Activated gamma-delta T cell treated with anti-CD3 and anti-CD28 coated beads, Interleukin-2, amount 50 U/mL, for 16 hours (primary cell): Measurements from ENCODE around the gene TNS3.

Source experiments
- DNase-seq: peaks from one replicate; pipeline ENCODE4 v3.0.0-alpha.2; 2020; ENCODE audit warnings: low read depth

The TNS3 gene

GRCh38 chr7:47505312-47506007, 76.5 kb downstream of the TNS3 start:
- no peak for DNase-seq

GRCh38 chr7:47504551-47505311, 77.2 kb downstream of the TNS3 start:
- DNase-seq, result no peak

GRCh38 chr7:47503281-47503680, 78.6 kb downstream of the TNS3 start:
- no peak for DNase-seq

- DNase-seq, result no peak
These were observed 79.6 kb downstream of the TNS3 start for GRCh38 chr7:47502240-47502877.

DNA sequence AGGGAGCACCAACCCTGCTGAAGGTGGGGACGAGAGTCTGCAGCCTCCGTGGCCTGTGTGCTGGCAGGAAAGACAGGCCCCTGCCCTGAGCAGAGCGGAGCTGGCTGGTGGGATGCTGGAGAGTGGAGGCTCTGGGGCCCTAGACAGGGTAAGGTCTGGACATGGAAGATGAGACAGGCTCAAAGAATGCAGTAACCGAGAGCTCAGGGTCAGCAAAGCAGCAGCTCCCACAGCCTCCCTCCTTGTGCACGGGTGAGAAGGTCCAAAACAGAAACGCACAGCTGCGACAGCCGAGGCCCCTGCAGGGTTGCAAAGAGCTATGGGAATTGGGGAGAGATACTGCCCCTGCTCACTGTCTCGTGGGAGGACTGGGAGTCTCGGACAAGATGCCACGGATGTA, 80.5 kb downstream of the TNS3 start:
- no peak for DNase-seq

- no peak for DNase-seq
These were observed 81.8 kb downstream of the TNS3 start for GRCh38 chr7:47500103-47500563.

- DNase-seq, result no peak
These were observed 83.5 kb downstream of the TNS3 start for GRCh38 chr7:47498229-47499056.

GRCh38 chr7:47497367-47498096, 84.4 kb downstream of the TNS3 start:
- DNase-seq, result no peak

DNA sequence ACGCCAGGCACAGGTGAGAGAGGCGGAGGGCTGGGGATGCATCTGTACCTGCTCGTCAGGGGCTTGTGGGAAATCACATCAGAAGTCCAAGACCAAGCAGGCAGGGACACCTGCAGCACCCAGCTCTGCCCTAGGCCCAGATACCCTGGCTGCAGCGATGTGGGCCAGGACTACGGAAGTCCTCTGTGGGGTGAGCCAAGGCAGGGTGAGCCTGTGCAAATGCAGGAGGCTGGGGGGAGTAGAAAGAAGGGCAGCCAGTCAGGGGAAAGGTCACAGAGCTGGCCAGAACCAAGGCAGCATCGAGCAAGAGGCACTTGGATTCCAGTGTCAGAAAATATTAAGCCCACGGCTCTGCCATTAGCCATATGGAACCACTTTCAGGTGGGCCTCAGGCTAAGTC, 85.2 kb downstream of the TNS3 start:
- DNase-seq, result no peak

- DNase-seq, result no peak
These were observed 85.8 kb downstream of the TNS3 start for GRCh38 chr7:47496056-47496665.

GRCh38 chr7:47493976-47494911, 87.7 kb downstream of the TNS3 start:
- no peak for DNase-seq

DNA sequence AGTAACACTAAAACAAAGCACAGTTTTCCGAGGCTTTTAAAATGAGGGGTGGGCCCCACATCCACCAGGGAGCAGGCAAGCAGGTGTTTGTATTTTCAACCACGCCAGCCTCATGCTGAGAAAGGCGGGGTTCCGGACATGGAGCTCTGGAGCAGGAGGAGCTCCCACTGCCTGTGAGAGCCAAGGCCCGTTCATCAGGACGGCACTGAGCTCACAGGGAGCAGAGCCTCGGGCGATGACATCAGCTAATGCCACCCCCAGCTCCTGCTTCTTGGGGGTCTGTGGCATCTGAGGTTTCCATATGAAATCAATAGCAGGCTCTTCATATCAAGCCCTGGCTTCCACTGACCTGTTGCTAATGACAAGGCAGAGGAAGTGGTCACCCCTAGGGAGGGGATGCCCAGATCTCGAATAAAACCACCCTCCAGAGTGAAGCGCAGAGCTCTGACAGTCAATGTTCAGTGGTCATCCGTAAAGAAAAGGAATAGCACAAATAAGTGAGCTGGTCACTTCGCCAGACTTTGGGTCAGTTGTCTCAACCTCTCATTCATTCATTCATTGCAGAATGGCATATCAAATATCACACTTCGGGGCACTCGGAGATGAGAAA, 89.1 kb downstream of the TNS3 start:
- no peak for DNase-seq

DNA sequence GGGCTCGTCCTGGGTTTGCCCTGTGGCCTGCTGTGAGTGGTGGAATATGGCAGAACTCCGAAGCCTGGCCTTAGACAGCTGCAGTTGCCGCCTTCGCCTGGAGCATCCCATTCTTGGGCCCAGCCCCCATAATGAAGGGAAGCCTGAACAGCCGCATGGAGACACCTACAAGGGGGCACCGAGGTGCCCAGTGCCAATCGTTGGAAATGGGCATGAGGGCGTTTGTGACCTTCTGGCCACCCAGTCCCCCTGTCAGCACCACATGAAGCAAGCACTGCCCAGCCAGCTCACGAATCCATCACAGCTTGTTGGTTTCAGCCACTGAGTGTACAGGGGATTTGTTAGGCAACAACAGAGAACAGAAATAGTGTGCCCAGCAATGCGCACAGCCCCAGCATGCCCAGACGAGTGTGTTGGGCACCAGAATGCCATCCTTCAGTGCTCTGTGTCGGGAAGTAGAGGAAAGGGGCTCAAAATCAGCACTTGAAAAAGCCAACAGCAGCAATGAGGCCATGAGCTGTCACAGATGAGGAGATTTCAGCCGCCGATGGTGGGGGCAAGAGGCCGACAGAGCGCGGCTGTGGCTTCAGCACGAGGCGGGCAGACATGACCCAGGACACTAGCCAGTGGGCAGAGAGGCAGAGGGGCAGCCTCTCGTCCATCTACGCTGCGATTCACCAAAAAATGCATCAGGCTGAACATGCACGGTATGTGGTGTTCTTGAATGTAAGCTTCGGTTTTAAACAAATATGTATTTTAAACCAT, 91.2 kb downstream of the TNS3 start:
- no peak for DNase-seq

DNA sequence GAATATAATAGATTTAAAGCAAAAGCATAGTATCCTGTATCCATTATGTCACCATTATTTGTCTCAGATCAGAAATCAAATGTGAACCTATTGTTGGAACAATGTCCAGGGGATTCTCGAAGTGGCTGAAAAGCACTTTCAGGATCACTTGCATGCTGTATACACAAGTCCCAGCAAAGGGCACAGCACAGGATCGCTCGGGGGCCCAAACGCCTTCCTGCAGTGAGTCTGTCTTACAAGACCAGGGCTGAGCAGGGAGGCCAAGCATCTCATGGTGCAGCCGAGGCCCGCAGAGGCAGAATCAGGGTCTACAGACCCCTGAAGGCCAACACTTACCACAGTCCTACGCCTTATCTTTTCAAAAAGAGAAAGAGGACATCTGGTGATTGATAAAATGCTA, 92.3 kb downstream of the TNS3 start:
- DNase-seq, result no peak

DNA sequence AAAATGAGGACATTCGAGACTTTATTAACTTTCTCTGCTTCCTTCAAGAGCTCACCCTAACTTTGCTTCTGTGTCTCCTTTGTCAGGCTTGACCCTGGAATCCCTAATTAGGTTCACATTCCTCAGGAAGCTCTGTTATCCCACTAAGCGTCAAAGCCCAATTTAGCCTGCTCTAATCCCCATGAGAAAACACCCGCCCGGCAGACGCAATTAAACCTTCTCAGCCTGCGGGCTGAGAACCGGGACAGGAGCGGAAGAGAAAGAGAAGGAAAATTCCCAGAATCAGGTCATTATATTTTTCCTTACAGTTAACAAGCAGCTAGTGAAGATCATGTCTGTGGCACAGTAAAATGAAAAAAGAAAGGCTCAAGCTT, 93.0 kb downstream of the TNS3 start:
- DNase-seq, result no peak

DNA sequence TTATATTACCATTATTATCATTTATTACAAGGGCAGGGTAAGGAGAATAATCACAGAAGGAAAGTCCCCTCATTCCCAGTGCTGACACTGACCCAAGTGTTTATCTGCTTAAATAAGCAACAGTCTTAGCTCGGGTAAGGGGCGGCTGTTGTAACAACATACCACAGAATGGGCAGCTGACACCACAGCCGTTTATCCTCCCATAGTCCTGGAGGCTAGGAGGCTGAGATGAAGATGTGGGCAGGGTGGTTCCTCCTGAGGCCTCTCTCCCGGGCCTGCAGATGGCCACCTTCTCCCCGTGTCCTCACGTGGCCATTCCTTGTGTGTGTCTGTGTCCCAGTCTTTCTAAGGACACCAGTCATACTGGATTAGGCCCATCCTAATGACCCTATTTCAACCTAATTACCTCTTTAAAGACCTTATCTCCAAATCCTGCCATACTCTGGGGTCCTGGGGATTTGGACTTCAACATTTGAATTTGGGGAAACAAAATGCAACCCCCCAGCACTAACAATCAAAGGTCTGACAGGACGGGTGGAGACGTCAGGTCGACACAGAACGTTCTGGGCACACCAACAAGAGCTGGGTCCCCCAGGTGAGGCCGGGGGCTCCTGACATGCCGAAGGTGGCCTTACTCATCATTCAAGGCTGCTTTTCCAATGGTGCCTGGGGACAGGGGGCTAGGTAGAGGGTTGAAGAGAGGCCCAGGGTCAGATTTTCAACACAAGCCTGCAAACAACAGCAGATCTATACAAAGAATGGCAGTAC, 93.5 kb downstream of the TNS3 start:
- DNase-seq, result no peak

DNA sequence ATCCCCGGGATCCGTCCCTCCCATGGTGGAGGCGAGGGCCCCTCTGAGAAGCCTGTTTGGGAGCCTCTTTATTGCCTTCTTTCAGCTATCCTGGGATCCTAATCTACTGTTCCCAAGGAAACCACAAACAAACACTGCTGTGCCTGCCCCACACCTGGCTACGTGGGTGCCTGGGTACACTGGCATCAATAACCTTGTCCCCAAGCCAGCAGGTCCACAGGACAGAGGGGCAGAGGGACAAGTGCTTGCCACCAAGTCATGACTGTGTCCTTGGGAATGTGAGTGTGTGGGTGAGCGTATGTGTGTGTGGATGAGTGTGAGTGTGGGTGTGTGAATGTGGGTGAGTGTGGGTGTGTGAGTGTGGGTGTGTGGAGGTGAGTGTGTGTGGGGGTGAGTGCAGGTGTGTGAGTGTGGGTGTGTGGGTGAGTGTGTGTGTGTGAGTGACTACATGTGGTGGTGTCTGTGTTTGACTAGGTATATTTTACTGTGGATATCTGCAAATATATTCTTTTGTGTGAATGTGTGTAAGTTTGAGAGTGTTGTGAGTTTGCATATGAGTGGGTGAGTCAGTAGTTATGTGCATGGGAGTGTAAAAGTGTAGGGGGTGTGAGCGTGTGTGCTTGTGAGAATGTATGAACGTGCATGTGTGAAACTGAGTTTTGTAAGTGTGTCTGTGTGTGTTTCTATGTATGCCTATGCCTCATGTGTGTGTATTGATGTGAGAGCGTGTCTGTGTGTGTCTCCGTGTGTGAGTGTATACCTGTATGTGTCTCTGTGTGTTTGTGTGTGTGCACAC, 96.1 kb downstream of the TNS3 start:
- no peak for DNase-seq
